ENCODE results near the gene GRIA4.

Gene GRIA4

GRCh38 chr11:105891685-105892084, 281.8 kb downstream of the GRIA4 start:
- no peak overlapping the region for H3K4me3 ChIP-seq (ENCODE audit: low read depth, low read length)
- no peak for DNase-seq (ENCODE audit: low read depth)
- TF ChIP-seq MAX (IDR thresholded peaks at IDR 0.05; ENCODE audit: low read depth, low read length) (no peak), MYC (IDR thresholded peaks at IDR 0.05; ENCODE audit: low read depth, low read length) (no peak), POLR2A (IDR thresholded peaks at IDR 0.05; ENCODE audit: extremely low read depth, insufficient read length) (no peak)
- TF ChIP-seq, protein P1, sequence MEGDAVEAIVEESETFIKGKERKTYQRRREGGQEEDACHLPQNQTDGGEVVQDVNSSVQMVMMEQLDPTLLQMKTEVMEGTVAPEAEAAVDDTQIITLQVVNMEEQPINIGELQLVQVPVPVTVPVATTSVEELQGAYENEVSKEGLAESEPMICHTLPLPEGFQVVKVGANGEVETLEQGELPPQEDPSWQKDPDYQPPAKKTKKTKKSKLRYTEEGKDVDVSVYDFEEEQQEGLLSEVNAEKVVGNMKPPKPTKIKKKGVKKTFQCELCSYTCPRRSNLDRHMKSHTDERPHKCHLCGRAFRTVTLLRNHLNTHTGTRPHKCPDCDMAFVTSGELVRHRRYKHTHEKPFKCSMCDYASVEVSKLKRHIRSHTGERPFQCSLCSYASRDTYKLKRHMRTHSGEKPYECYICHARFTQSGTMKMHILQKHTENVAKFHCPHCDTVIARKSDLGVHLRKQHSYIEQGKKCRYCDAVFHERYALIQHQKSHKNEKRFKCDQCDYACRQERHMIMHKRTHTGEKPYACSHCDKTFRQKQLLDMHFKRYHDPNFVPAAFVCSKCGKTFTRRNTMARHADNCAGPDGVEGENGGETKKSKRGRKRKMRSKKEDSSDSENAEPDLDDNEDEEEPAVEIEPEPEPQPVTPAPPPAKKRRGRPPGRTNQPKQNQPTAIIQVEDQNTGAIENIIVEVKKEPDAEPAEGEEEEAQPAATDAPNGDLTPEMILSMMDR (IDR thresholded peaks at IDR 0.05; ENCODE audit: low read depth, low read length): no peak

DNA sequence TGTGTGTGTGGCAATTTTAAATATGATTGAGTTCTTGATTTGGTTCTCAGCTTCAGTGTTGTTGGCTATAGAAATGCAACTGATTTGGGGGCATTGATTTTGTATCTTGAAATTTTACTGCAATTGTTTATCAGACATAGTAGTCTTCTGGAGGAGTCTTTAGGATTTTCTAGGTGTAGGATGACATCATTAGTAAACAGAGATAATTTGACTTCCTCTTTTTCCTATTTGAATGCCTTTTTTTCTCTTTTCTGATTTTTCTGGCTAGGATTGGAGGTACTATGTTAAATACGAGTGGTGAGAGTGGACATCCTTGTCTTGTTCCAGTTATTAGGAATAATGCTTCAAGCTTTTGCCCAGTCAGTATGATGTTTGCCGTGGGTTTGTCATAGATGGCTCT, 287.3 kb downstream of the GRIA4 start:
- TF ChIP-seq MYC (IDR thresholded peaks at IDR 0.05; ENCODE audit: low read depth, low read length) (no peak), MAX (IDR thresholded peaks at IDR 0.05; ENCODE audit: low read depth, low read length) (no peak), POLR2A (IDR thresholded peaks at IDR 0.05; ENCODE audit: extremely low read depth, insufficient read length) (no peak)
- TF ChIP-seq, protein P1 (IDR thresholded peaks at IDR 0.05; ENCODE audit: low read depth, low read length): no peak
- H3K4me3 ChIP-seq (ENCODE audit: low read depth, low read length): no peak overlapping the region
- DNase-seq (ENCODE audit: low read depth): no peak

DNA sequence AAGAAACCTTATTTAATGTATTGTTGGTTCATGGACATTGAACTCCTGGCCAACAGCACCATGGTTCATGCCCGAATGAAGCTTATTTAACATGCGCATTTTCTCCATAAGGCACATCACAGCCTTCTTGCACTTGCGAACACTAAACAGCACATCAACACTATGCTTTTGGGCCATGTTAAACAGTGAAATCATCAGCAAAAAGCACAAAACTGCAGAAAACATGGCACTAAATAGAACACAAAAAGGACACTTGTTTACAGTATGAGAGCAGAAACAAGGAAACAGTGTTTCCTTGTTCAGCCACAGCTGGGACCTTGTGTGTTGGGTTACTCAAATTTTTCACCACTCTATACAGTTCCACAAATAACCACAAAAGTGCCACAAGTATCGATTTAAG, 289.9 kb downstream of the GRIA4 start:
- DNase-seq (ENCODE audit: low read depth): no peak
- H3K4me3 ChIP-seq (ENCODE audit: low read depth, low read length): no peak overlapping the region
- TF ChIP-seq MYC (IDR thresholded peaks at IDR 0.05; ENCODE audit: low read depth, low read length) (no peak), MAX (IDR thresholded peaks at IDR 0.05; ENCODE audit: low read depth, low read length) (no peak), POLR2A (IDR thresholded peaks at IDR 0.05; ENCODE audit: extremely low read depth, insufficient read length) (no peak)
- TF ChIP-seq, protein P1 (IDR thresholded peaks at IDR 0.05; ENCODE audit: low read depth, low read length): no peak

DNA sequence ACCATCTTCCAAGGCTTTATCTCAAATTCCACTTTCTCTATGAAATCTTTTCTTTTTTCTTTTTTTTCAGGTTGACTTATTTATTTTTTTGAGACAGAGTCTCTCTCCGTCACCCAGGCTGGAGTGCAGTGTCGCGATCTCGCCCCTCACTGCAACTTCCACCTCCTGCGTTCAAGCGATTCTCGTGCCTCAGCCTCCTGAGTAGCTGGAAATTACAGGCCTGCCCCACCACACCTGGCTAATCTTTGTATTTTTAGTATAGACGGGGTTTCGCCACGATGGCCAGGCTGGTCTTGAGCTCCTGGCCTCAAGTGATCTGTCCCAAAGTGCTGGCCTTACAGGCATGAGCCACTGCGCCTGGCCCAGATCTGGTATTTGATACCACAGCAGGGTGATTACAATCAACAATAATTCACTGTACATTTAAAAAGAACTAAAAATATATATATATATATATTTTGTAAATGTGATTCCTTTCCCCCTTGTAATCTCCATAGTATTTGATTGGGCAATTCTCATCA, 290.7 kb downstream of the GRIA4 start:
- TF ChIP-seq, protein P1 (IDR thresholded peaks at IDR 0.05; ENCODE audit: low read depth, low read length): no peak
- TF ChIP-seq MYC (IDR thresholded peaks at IDR 0.05; ENCODE audit: low read depth, low read length) (no peak), POLR2A (IDR thresholded peaks at IDR 0.05; ENCODE audit: extremely low read depth, insufficient read length) (no peak), MAX (IDR thresholded peaks at IDR 0.05; ENCODE audit: low read depth, low read length) (no peak)
- no peak for DNase-seq (ENCODE audit: low read depth)
- H3K4me3 ChIP-seq (ENCODE audit: low read depth, low read length): no peak overlapping the region

DNA sequence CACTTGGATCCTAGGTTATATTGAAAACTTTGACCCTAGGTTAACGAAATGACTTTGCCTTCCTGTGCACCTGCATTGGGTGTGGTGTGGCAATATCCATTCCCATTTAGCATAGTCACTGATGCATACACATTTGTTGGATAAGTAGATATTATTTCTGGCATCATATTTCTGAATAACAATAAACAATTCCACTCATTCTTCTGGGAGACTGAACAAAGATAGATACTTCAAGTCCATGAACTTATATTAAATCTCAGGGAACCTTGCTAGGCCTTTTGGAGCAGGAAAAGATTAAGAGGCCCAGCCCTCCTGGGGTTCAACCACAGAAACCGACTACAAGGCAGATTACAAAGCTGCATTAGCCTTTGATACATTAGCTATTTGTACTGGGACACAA, 293.2 kb downstream of the GRIA4 start:
- no peak overlapping the region for H3K4me3 ChIP-seq (ENCODE audit: low read depth, low read length)
- DNase-seq (ENCODE audit: low read depth): no peak
- TF ChIP-seq MYC (IDR thresholded peaks at IDR 0.05; ENCODE audit: low read depth, low read length): no peak
- TF ChIP-seq MAX (IDR thresholded peaks at IDR 0.05; ENCODE audit: low read depth, low read length): no peak
- no peak for TF ChIP-seq POLR2A (IDR thresholded peaks at IDR 0.05; ENCODE audit: extremely low read depth, insufficient read length)
- TF ChIP-seq, protein P1 (IDR thresholded peaks at IDR 0.05; ENCODE audit: low read depth, low read length): no peak

Measured in NB4 (cell line).